T-helper 2 cell (primary cell): ENCODE results near the gene CCDC102B.
"Not testable (repeated sequence)": the region's sequence is repeated elsewhere in the genome, so short reads cannot be mapped to it uniquely, and the experiment has no call there.

Source experiments
- DNase-seq, 5 experiments: peaks; one replicate each; pipeline versions ENCODE4 v3.0.0 to v3.0.0-alpha.2; 2012 to 2022
- total RNA-seq, 2 donors: gene quantifications; one replicate each; lab custom pipeline; 2026; lab: John Stamatoyannopoulos, UW

CCDC102B gene
- total RNA-seq = 1.6 to 3.5 reads per million in 2 donors

GRCh38 chr18:68797871-68798270, at the start of gene CCDC102B:
Gene CCDC102B, plus strand, starts transcription at chr18:68798080. Its CDS starts 38,684 bp downstream, at chr18:68836764.
- DNase-seq = no peak

GRCh38 chr18:68757126-68757525, 40.8 kb upstream of the CCDC102B start:
- no peak for DNase-seq

- no peak for DNase-seq
These were observed 38.6 kb upstream of the CCDC102B start for GRCh38 chr18:68759308-68759707.

- DNase-seq = no peak
These were observed 34.8 kb upstream of the CCDC102B start for GRCh38 chr18:68763083-68763482.

- no peak for DNase-seq
These were observed 33.9 kb upstream of the CCDC102B start for GRCh38 chr18:68764016-68764415.

GRCh38 chr18:68766433-68766832, 31.4 kb upstream of the CCDC102B start:
- DNase-seq = no peak

- DNase-seq = no peak
These were observed 28.4 kb upstream of the CCDC102B start for GRCh38 chr18:68769461-68769860.

GRCh38 chr18:68772268-68772667, 25.6 kb upstream of the CCDC102B start:
- DNase-seq = no peak

- no peak for DNase-seq
These were observed 19.5 kb upstream of the CCDC102B start for GRCh38 chr18:68778280-68778886.

GRCh38 chr18:68779169-68779568, 18.7 kb upstream of the CCDC102B start:
- no peak for DNase-seq

- no peak for DNase-seq
These were observed 16.9 kb upstream of the CCDC102B start for GRCh38 chr18:68780802-68781635.

- no peak for DNase-seq
These were observed 14.4 kb upstream of the CCDC102B start for GRCh38 chr18:68783506-68783905.

- DNase-seq = no peak
These were observed 13.8 kb upstream of the CCDC102B start for GRCh38 chr18:68784071-68784470.

- DNase-seq = not testable (repeated sequence)
These were observed 7.6 kb upstream of the CCDC102B start for GRCh38 chr18:68790290-68790689.

- DNase-seq = no peak
These were observed 6.1 kb upstream of the CCDC102B start for GRCh38 chr18:68791801-68792200.

GRCh38 chr18:68793951-68794350, 3.9 kb upstream of the CCDC102B start:
- no peak for DNase-seq

- DNase-seq = no peak
These were observed 767 bp upstream of the CCDC102B start for GRCh38 chr18:68796936-68797690.

- DNase-seq = no peak
These were observed 2.2 kb downstream of the CCDC102B start for GRCh38 chr18:68800075-68800474.

GRCh38 chr18:68803356-68803755, 5.5 kb downstream of the CCDC102B start:
- no peak for DNase-seq

GRCh38 chr18:68817584-68817983, 19.7 kb downstream of the CCDC102B start:
- no peak for DNase-seq

- no peak for DNase-seq
These were observed 20.7 kb downstream of the CCDC102B start for GRCh38 chr18:68818584-68818983.

- no peak for DNase-seq
These were observed 25.0 kb downstream of the CCDC102B start for GRCh38 chr18:68822926-68823325.

- no peak for DNase-seq
These were observed 28.2 kb downstream of the CCDC102B start for GRCh38 chr18:68826121-68826520.
